T-helper 1 cell (primary cell): ENCODE data around the gene TMEM61.
A peak's percentile ranks its signal among the peaks of the same experiment; 100 is the strongest.
"Not testable (repeated sequence)": the region's sequence is repeated elsewhere in the genome, so short reads cannot be mapped to it uniquely, and the experiment has no call there.

ENCODE experiments used
- DNase-seq, 5 donors: peaks; one replicate each; pipeline ENCODE4 v3.0.0-alpha.2; 2012 to 2020
- total RNA-seq, 4 donors: gene quantifications; one replicate each; lab custom pipeline; 2026; lab: John Stamatoyannopoulos, UW

Gene TMEM61
- 0 reads per million in 4 donors for total RNA-seq

DNA sequence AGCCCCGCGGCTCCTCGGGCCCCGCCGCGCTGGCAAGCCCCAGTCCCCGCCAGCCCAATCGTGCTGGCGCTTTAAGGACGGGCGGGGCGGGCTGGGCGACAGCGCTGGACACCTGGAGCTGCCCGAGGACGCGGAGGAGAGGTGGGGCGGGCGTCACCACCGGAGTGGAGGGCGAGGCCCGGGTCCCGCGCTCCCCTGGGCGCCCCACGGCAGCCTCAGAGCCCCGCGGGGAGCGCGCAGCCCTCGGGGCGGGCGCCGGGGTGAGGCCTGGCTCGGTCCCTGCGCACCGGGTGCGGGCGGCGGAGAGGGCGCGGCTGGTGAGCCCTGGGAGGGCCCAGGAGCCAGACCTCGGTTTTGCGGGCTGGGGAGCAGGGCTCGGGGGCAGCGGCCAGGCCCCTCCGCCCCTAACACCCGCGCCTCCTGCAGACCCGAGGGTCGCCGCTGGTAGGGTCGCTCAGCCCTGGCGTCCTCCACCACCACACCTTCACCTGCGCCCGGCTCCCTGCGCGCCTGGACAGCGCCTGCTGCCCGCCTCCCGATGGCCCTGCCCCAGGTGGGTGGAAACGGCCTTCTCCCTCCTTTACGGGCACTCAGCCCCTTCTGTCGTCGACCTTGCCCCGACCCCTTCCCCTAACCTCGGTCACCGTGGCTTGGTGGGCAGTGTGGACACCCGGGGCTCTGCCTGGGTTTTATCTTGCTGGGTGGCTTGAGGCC lies at the start of gene TMEM61:
TMEM61 (plus strand) TSS at position 101 of the 714 bp plus-strand sequence; CDS start at position 539, 438 bp downstream.
- no peak for DNase-seq

- no peak for DNase-seq
Measured at GRCh38 chr1:54931275-54931840, 49.1 kb upstream of the TMEM61 start.

- not testable (repeated sequence) for DNase-seq
Measured at GRCh38 chr1:54934081-54934480, 46.3 kb upstream of the TMEM61 start.

- no peak for DNase-seq
Measured at GRCh38 chr1:54934869-54935268, 45.6 kb upstream of the TMEM61 start.

DNA sequence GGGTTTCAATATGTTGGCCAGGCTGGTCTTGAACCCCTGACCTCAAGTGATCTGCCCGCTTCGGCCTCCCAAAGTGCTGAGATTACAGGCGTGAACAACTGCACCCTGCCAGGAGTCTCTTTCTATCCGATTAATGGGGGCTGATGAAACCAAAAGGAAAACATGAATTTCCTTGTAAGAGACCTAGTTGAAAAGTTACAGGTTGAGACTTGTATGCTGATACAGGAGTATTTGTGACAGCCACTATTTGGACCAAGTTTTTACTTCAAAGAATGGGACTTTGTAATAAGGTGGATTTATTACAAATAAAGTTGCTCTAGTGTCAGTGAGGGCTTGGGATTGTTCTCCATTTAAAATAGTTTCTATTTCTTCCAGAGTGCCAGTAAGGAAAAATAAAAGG lies 43.6 kb upstream of the TMEM61 start:
- DNase-seq: no peak

DNA sequence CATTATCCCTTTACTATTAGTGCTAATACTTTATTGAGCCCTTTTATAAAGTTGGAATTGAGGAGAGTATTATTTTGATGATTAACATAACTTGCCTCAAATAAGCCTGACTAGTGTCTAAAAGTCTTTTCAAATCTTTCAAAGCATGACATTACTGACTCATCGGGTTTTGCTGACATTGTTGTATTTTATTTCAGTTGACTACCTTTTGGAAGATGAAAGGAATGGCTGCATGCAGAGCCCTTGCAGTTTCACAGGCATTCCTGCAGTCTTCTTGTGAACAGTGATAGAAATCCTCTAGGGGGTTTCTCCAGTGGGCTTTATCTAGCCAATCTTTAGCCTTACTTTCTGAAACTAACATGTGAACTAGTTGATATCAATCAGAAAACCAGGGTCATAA lies 43.0 kb upstream of the TMEM61 start:
- DNase-seq: no peak

- DNase-seq: not testable (repeated sequence)
Measured at GRCh38 chr1:54938955-54939354, 41.5 kb upstream of the TMEM61 start.

GRCh38 chr1:54940042-54940441 lies 40.4 kb upstream of the TMEM61 start:
- no peak for DNase-seq

GRCh38 chr1:54942976-54943375 lies 37.5 kb upstream of the TMEM61 start:
- no peak for DNase-seq

DNA sequence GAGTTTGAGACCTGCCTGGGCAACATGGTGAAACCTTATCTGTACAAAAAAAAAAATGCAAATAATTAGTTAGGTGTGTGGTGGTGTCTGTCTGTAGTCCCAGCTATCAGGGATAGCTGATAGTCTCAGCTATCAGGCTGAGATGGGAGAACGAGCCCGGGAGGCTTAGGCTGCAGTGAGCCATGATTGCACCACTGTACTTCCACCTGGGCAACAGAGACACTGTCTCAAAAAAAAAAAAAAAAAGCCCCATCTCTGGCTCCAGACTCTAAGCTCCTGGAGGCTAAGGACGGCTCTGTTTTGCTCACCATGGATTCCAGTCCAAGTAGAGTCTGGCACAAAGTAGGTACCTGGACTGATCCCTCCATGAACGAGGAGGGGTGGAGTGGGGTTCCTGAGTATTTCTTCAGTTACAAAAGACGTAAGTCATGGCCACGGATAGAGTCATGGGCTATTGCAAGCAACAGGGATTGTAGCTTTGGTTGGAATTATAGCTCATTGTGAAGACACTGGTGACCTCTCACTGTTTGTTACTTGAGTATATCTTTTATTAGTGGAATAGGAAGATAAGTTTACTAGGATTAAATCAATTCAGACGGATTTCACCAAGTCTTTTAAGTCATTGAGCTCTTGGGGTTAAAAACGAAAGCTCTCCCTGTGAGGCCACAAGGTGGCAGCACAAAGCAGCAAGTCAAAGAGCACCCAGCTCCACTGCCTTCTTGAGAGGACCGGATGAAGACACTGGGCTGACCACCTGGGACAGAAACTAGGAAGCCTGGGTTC lies 35.6 kb upstream of the TMEM61 start:
- DNase-seq: peak; percentile 20 to 78 (median 45)

DNA sequence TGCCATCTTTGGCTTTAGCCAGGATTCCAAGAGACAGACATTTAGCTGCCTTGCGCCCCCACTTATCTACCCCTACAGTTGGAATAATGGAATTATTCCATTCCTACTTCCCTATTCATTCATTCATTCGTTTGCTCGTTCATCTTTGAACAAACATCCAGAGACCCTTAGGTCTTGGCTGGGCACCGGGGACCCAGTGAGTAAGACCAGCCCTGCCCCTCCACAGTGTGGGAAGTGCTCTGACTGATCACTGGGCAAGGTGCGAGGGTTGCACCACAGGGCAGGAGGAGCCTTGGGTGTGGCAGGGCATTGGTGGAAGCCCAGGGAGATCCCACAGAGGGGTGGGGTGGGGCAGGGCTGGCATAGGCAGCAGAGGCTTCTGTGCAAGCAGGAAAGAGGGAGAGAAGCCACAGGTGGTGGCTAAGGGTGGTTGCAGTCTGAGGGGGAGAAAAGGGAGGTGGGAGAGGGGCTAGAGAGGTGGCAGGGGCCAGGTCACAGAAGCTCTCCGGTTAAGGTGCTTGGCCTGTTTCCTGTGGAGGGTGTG lies 35.0 kb upstream of the TMEM61 start:
- no peak for DNase-seq

GRCh38 chr1:54947540-54947939 lies 32.9 kb upstream of the TMEM61 start:
- DNase-seq: no peak

GRCh38 chr1:54949053-54949452 lies 31.4 kb upstream of the TMEM61 start:
- no peak for DNase-seq

GRCh38 chr1:54950006-54950368 lies 30.4 kb upstream of the TMEM61 start:
- no peak for DNase-seq

- peak in 3 of 5 donors; percentile 6 to 53 (median 25) for DNase-seq
Measured at GRCh38 chr1:54950369-54951163, 29.9 kb upstream of the TMEM61 start.

GRCh38 chr1:54951810-54952226 lies 28.6 kb upstream of the TMEM61 start:
- no peak for DNase-seq

GRCh38 chr1:54952950-54953718 lies 27.3 kb upstream of the TMEM61 start:
- no peak for DNase-seq

GRCh38 chr1:54953846-54954245 lies 26.6 kb upstream of the TMEM61 start:
- DNase-seq: no peak

- no peak for DNase-seq
Measured at GRCh38 chr1:54955359-54955758, 25.1 kb upstream of the TMEM61 start.

DNA sequence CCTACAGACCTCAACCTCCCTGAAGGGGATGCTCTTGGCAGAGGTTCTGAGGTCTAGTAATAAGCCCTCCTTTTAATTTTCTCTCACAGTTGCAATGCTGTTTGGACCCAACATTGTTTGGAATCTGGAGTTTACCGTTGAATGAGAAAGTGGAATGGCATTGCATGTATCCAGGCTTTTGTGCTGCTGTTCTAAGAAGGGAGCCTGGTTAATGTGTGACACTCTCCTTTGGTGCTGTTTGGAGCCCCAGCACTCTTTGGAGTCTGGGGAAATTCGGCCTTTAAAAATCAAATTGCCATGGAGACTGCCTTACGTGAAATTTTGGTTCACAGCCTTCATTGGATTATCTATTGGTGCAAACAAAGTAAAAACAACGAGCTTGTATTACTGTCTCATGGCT lies 23.7 kb upstream of the TMEM61 start:
- no peak for DNase-seq

DNA sequence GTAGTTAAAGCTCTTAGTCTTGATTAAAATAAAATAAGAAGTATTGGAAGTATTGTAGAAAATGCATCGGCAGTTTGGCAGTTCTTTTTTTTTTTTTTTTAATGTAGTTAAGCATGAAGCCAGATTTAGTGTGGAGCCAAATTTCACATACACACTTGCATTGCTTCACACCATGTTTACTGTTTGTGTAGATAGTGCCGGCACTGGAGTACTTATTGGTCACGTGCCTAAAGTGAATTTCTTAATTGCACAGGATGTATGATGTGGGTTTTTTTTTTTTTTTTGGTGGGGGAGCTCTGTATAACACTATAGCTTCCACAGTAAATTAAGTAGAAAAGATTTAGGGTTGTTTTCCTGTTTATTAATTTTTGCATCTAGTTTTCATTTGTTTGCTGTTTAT lies 21.2 kb upstream of the TMEM61 start:
- DNase-seq: no peak
